HEK293 (cell line): Measurements from ENCODE around the gene CLPSL1.

Source experiments
- CTCF ChIA-PET: fragments of 350-600 bp; formaldehyde crosslinking; extraction: SDS; loops from one replicate; lab custom pipeline; 2021; ENCODE audit warnings: antibody characterized with exemption; lab: Yijun Ruan, JAX
- POLR2A ChIA-PET: fragments of 300-600 bp; formaldehyde crosslinking; extraction: SDS; loops from one replicate; lab custom pipeline; 2020; ENCODE audit warnings: antibody characterized with exemption, inconsistent platforms; lab: Yijun Ruan, JAX
- H3K27ac ChIP-seq: fragments of 200-500 bp; sonication (Bioruptor generic); 2 replicates; pipeline ENCODE4 v1.5.1; 2014; ENCODE audit warnings: low read depth, low read length, control low read depth, inconsistent platforms; ENCODE audit errors: extremely low read depth
- H3K36me3 ChIP-seq, 2 experiments: fragments of 200-500 bp in 1 of 2; sonication (Bioruptor generic) in 1 of 2; 1 replicate in 1 of 2; 2 replicates in 1 of 2; pipeline ENCODE4 v1.5.1; 2014 to 2017; ENCODE audit warnings: inconsistent platforms in 2 of 2, low read length in 2 of 2; ENCODE audit not compliant: control insufficient read depth in 2 of 2, insufficient read depth in 1 of 2
- H3K4me1 ChIP-seq: fragments of 200-500 bp; sonication (Bioruptor generic); 2 replicates; pipeline ENCODE4 v1.5.1; 2014; ENCODE audit warnings: mild to moderate bottlenecking, low read length, inconsistent platforms; ENCODE audit not compliant: control insufficient read depth, insufficient read depth
- H3K4me3 ChIP-seq: 2 replicates; pipeline ENCODE4 v1.5.1; 2011; ENCODE audit warnings: low read depth, mild to moderate bottlenecking, control low read depth, low read length, moderate library complexity
- H3K9me3 ChIP-seq: fragments of 200-500 bp; sonication (Bioruptor generic); 2 replicates; pipeline ENCODE4 v1.5.1; 2014; ENCODE audit warnings: low read depth, low read length, inconsistent platforms; ENCODE audit not compliant: control insufficient read depth, insufficient read depth
- BCL11B ChIP-seq: fragments of 450-650 bp; formaldehyde crosslinking; IDR thresholded peaks from 2 replicates; pipeline ENCODE4 v1.5.1; 2016; ENCODE audit warnings: low read depth, missing biosample characterization, missing genetic modification characterization
- EGR2 ChIP-seq: fragments of 450-650 bp; formaldehyde crosslinking; IDR thresholded peaks from 2 replicates; pipeline ENCODE4 v1.5.1; 2016; ENCODE audit warnings: low read depth, missing biosample characterization, missing genetic modification characterization
- KLF1 ChIP-seq: fragments of 450-650 bp; formaldehyde crosslinking; IDR thresholded peaks from 2 replicates; pipeline ENCODE4 v1.5.1; 2016; ENCODE audit warnings: missing biosample characterization, missing genetic modification characterization
- OVOL3 ChIP-seq: fragments of 450-650 bp; formaldehyde crosslinking; IDR thresholded peaks from 2 replicates; pipeline ENCODE4 v1.5.1; 2016; ENCODE audit warnings: missing biosample characterization, missing genetic modification characterization
- ZBTB17 ChIP-seq: fragments of 450-650 bp; formaldehyde crosslinking; IDR thresholded peaks from 2 replicates; pipeline ENCODE4 v1.5.1; 2016; ENCODE audit warnings: missing biosample characterization, missing genetic modification characterization
- ZFP69B ChIP-seq: fragments of 450-650 bp; formaldehyde crosslinking; IDR thresholded peaks from 2 replicates; pipeline ENCODE4 v1.5.1; 2016; ENCODE audit warnings: missing biosample characterization, missing genetic modification characterization
- ZNF121 ChIP-seq: fragments of 450-650 bp; formaldehyde crosslinking; IDR thresholded peaks from 2 replicates; pipeline ENCODE4 v1.5.1; 2016; ENCODE audit warnings: missing biosample characterization, missing genetic modification characterization
- ZNF184 ChIP-seq: fragments of 450-650 bp; IDR thresholded peaks from 2 replicates; pipeline ENCODE4 v1.5.1; 2018; ENCODE audit warnings: missing biosample characterization, mild to moderate bottlenecking, missing genetic modification characterization
- ZNF214 ChIP-seq: fragments of 450-650 bp; formaldehyde crosslinking; IDR thresholded peaks from 2 replicates; pipeline ENCODE4 v1.5.1; 2017; ENCODE audit warnings: missing biosample characterization, mild to moderate bottlenecking, missing genetic modification characterization, borderline replicate concordance
- ZNF354C ChIP-seq: fragments of 450-650 bp; formaldehyde crosslinking; IDR thresholded peaks from 2 replicates; pipeline ENCODE4 v1.5.1; 2016; ENCODE audit warnings: missing biosample characterization, missing genetic modification characterization, low read depth, borderline replicate concordance
- ZNF510 ChIP-seq: fragments of 450-650 bp; formaldehyde crosslinking; IDR thresholded peaks from 2 replicates; pipeline ENCODE4 v1.5.1; 2018; ENCODE audit warnings: mild to moderate bottlenecking, missing genetic modification characterization, missing biosample characterization; ENCODE audit not compliant: insufficient replicate concordance
- ZNF560 ChIP-seq: fragments of 450-650 bp; formaldehyde crosslinking; IDR thresholded peaks from 2 replicates; pipeline ENCODE4 v1.5.1; 2017; ENCODE audit warnings: missing biosample characterization, missing genetic modification characterization, borderline replicate concordance
- ZNF596 ChIP-seq: fragments of 450-650 bp; IDR thresholded peaks from 2 replicates; pipeline ENCODE4 v1.5.0; 2018; ENCODE audit warnings: missing biosample characterization, mild to moderate bottlenecking, missing genetic modification characterization, moderate library complexity
- TF ChIP-seq, protein P1 (sequence below): fragments of 450-650 bp; formaldehyde crosslinking; IDR thresholded peaks from 2 replicates; pipeline ENCODE4 v1.5.1; 2016; ENCODE audit warnings: missing biosample characterization, missing genetic modification characterization
- TF ChIP-seq, protein P2 (sequence below): fragments of 450-650 bp; formaldehyde crosslinking; IDR thresholded peaks from 2 replicates; pipeline ENCODE4 v1.5.0; 2017; ENCODE audit warnings: missing biosample characterization, missing genetic modification characterization, borderline replicate concordance
- TF ChIP-seq, protein P3 (sequence below): fragments of 450-650 bp; formaldehyde crosslinking; IDR thresholded peaks from 2 replicates; pipeline ENCODE4 v1.5.1; 2016; ENCODE audit warnings: missing biosample characterization, missing genetic modification characterization

Gene CLPSL1

DNA sequence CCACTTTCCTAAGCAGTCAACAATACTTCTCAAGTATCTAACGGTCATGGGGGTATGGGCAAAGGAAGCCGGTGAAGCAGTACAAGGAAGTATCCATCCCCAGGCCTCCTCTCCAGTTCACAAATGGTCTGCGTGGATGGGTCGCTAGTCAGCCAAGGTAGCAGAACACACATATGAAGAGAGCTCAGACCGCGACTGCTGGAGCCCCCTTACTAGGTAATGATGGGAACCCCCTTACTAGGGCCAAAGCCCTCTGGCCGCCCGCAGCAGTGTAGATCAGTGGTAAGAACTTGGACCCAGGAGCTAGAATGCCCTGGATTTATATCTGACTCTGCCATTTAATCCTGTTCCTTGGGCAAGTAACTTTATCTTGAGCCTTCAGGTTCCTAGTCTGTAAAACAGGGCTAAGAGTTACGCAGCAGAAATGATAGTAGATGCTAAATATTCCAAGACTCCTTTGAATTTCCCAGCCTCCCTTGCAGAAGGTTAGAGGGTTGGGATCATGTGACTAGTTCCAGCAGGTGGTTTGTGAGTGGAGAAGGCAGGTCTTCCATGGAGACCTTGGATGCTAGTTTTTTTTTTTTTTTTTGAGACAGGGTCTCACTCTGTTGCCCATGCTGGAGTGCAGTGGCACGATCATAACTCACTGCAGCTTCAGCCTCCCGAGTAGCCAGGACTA, 6.6 kb upstream of the CLPSL1 start:
- ChIA-PET CTCF (interaction anchor here (0.6 to 0.8 kb wide), 4 partner anchors 17 to 224 kb away, joined by 3 to 4 read pairs (median 3); no protein-coding TSS in a partner anchor), POLR2A (interaction anchor here (0.7 kb wide), 1 partner anchor 243 kb away, joined by 3 read pairs; no protein-coding TSS in a partner anchor)
- Histone ChIP-seq H3K9me3 (no peaks in the 10 kb centered on the region), H3K27ac (no peak overlapping the region), H3K4me3 (no peak overlapping the region), H3K36me3 (no peaks in the 10 kb centered on the region), H3K4me1 (no peaks in the 10 kb centered on the region)
- TF ChIP-seq BCL11B (no peak), ZBTB17 (tag by site-specific recombination) (no peak), ZNF510 (no peak), OVOL3 (tag by site-specific recombination) (no peak), ZNF214 (tag by site-specific recombination) (no peak), ZNF184 (tag by site-specific recombination) (no peak), ZNF560 (no peak), ZNF121 (tag by site-specific recombination) (no peak), ZFP69B (tag by site-specific recombination) (no peak), KLF1 (tag by site-specific recombination) (no peak)
- TF ChIP-seq, protein P1, sequence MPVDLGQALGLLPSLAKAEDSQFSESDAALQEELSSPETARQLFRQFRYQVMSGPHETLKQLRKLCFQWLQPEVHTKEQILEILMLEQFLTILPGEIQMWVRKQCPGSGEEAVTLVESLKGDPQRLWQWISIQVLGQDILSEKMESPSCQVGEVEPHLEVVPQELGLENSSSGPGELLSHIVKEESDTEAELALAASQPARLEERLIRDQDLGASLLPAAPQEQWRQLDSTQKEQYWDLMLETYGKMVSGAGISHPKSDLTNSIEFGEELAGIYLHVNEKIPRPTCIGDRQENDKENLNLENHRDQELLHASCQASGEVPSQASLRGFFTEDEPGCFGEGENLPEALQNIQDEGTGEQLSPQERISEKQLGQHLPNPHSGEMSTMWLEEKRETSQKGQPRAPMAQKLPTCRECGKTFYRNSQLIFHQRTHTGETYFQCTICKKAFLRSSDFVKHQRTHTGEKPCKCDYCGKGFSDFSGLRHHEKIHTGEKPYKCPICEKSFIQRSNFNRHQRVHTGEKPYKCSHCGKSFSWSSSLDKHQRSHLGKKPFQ = no peak

DNA sequence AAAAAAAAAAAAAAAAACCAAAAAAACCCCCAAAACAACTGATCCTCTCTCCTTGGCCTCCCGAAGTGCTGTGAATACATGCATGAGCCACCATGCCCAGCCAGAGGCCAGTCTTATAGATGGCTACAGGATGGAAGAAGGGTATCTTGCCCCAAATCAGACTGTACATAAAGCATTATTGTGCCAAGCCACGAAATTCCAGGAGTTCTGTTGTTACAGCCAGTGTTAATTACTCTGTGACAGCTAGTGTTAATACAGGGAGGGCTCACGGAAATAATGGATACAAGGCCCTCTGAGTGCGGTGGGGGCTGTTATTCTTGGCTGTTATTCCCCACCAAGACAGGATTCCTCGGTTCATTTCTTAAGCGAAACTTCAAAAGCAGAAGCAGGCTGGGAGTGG, 5.8 kb upstream of the CLPSL1 start:
- Histone ChIP-seq H3K27ac (no peak overlapping the region), H3K9me3 (no peaks in the 10 kb centered on the region), H3K4me3 (no peak overlapping the region), H3K4me1 (no peaks in the 10 kb centered on the region), H3K36me3 (no peaks in the 10 kb centered on the region)
- ChIA-PET CTCF (no interaction called here), POLR2A (no interaction called here)
- no peak for TF ChIP-seq ZNF354C (tag by site-specific recombination)
- no peak for TF ChIP-seq EGR2
- TF ChIP-seq ZNF596 = no peak
- TF ChIP-seq, protein P2, sequence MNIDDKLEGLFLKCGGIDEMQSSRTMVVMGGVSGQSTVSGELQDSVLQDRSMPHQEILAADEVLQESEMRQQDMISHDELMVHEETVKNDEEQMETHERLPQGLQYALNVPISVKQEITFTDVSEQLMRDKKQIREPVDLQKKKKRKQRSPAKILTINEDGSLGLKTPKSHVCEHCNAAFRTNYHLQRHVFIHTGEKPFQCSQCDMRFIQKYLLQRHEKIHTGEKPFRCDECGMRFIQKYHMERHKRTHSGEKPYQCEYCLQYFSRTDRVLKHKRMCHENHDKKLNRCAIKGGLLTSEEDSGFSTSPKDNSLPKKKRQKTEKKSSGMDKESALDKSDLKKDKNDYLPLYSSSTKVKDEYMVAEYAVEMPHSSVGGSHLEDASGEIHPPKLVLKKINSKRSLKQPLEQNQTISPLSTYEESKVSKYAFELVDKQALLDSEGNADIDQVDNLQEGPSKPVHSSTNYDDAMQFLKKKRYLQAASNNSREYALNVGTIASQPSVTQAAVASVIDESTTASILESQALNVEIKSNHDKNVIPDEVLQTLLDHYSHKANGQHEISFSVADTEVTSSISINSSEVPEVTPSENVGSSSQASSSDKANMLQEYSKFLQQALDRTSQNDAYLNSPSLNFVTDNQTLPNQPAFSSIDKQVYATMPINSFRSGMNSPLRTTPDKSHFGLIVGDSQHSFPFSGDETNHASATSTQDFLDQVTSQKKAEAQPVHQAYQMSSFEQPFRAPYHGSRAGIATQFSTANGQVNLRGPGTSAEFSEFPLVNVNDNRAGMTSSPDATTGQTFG = no peak
- TF ChIP-seq, protein P3, sequence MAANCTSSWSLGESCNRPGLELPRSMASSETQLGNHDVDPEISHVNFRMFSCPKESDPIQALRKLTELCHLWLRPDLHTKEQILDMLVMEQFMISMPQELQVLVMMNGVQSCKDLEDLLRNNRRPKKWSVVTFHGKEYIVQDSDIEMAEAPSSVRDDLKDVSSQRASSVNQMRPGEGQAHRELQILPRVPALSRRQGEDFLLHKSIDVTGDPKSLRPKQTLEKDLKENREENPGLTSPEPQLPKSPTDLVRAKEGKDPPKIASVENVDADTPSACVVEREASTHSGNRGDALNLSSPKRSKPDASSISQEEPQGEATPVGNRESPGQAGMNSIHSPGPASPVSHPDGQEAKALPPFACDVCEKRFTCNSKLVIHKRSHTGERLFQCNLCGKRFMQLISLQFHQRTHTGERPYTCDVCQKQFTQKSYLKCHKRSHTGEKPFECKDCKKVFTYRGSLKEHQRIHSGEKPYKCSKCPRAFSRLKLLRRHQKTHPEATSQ (tag by site-specific recombination) = no peak
